Ascending aorta (tissue), 2 donors: Measurements from ENCODE around the gene TBX5. TPM values are rescaled to one million over a fixed set of nuclear protein-coding genes. Genes with fewer than 3 reads are reported as not detected.
A peak's percentile ranks its signal among the peaks of the same experiment; 100 is the strongest.

Source experiments
- DNase-seq, 2 donors: peaks; one replicate each; pipeline ENCODE4 v3.0.0-alpha.2; 2019; ENCODE audit warnings: low spot score in 2 of 2
- H3K27ac ChIP-seq, 2 donors: fragments of 200-600 bp; sonication (generic); one replicate each; pipeline ENCODE4 v1.5.1; 2016 to 2017; ENCODE audit warnings: mild to moderate bottlenecking in 1 of 2
- H3K27me3 ChIP-seq: fragments of 200-600 bp; sonication (generic); one replicate; pipeline ENCODE4 v1.5.1; 2017
- H3K36me3 ChIP-seq, 2 donors: fragments of 200-600 bp; sonication (generic); one replicate each; pipeline ENCODE4 v1.5.1; 2016
- H3K4me1 ChIP-seq, 2 donors: fragments of 200-600 bp; sonication (generic); one replicate each; pipeline ENCODE4 v1.5.1; 2016 to 2017; ENCODE audit warnings: mild to moderate bottlenecking in 1 of 2
- H3K4me3 ChIP-seq, 2 donors: fragments of 200-600 bp; sonication (generic); one replicate each; pipeline ENCODE4 v1.5.1; 2016 to 2017; ENCODE audit warnings: mild to moderate bottlenecking in 1 of 2
- H3K9me3 ChIP-seq, 2 donors: fragments of 200-600 bp; sonication (generic); one replicate each; pipeline ENCODE4 v1.5.1; 2016
- CTCF ChIP-seq, 3 experiments: fragments of 200-600 bp in 2 of 3; fragments of 450-650 bp in 1 of 3; sonication (generic) in 2 of 3; IDR thresholded peaks; one replicate each; pipeline ENCODE4 v1.5.1; 2016 to 2019; ENCODE audit warnings: antibody characterized with exemption in 3 of 3, mild to moderate bottlenecking in 1 of 3, moderate library complexity in 1 of 3
- intact Hi-C: fragments of 100-400 bp; cut with DNase I; formaldehyde crosslinking; loops from one replicate; pipeline ENCODE4 v1.15.1; 2023
- total RNA-seq: library from RNA; depleted of rRNA; stranded (reverse); fragments of >200 nt; gene quantifications from one replicate; pipeline ENCODE4 v1.1.0, GENCODE V29; 2016

The TBX5 gene
- total RNA-seq, 1 donor from 2014 or later = not detected

- H3K4me3 ChIP-seq = no peak overlapping the region
- no peak overlapping the region for H3K27ac ChIP-seq
- H3K4me1 ChIP-seq = peaks cover 3 to 9% of the 10 kb centered on the region in 2 donors
- no peaks in the 10 kb centered on the region for H3K36me3 ChIP-seq
- DNase-seq = no peak
- intact Hi-C loops = no loop called here
- peaks cover 24% of the 10 kb centered on the region for H3K27me3 ChIP-seq
- H3K9me3 ChIP-seq = no peaks in the 10 kb centered on the region
- no peak for TF ChIP-seq CTCF (IDR thresholded peaks at IDR 0.05)
Observed at GRCh38 chr12:114406984-114407841, 1.3 kb upstream of the TBX5 start.

GRCh38 chr12:114406316-114406983 is 506 bp upstream of the TBX5 start:
- H3K36me3 ChIP-seq = no peaks in the 10 kb centered on the region
- H3K27ac ChIP-seq = no peak overlapping the region
- DNase-seq = no peak
- peaks cover 3 to 9% of the 10 kb centered on the region in 2 donors for H3K4me1 ChIP-seq
- no peak for TF ChIP-seq CTCF (IDR thresholded peaks at IDR 0.05)
- peaks cover 24% of the 10 kb centered on the region for H3K27me3 ChIP-seq
- H3K9me3 ChIP-seq = no peaks in the 10 kb centered on the region
- intact Hi-C loops = no loop called here
- no peak overlapping the region for H3K4me3 ChIP-seq

- H3K4me3 ChIP-seq = peak overlapping the region; percentile 34 to 48
- H3K27ac ChIP-seq = no peak overlapping the region
- H3K27me3 ChIP-seq = peaks cover 27% of the 10 kb centered on the region
- no peak for TF ChIP-seq CTCF (IDR thresholded peaks at IDR 0.05)
- DNase-seq = no peak
- H3K36me3 ChIP-seq = no peaks in the 10 kb centered on the region
- H3K4me1 ChIP-seq = peaks cover 3 to 9% of the 10 kb centered on the region in 2 donors
- no peaks in the 10 kb centered on the region for H3K9me3 ChIP-seq
- intact Hi-C loops = no loop called here
Observed at GRCh38 chr12:114404926-114405518, 922 bp downstream of the TBX5 start.

GRCh38 chr12:114404083-114404925 is 1.6 kb downstream of the TBX5 start:
- H3K9me3 ChIP-seq = no peaks in the 10 kb centered on the region
- no peak overlapping the region for H3K27ac ChIP-seq
- no peak for TF ChIP-seq CTCF (IDR thresholded peaks at IDR 0.05)
- DNase-seq = no peak
- peaks cover 3 to 9% of the 10 kb centered on the region in 2 donors for H3K4me1 ChIP-seq
- H3K27me3 ChIP-seq = peaks cover 30% of the 10 kb centered on the region
- H3K4me3 ChIP-seq = no peak overlapping the region
- intact Hi-C loops = no loop called here
- H3K36me3 ChIP-seq = no peaks in the 10 kb centered on the region

GRCh38 chr12:114403690-114404066 is 2.3 kb downstream of the TBX5 start:
- intact Hi-C loops = no loop called here
- no peaks in the 10 kb centered on the region for H3K9me3 ChIP-seq
- H3K27ac ChIP-seq = no peak overlapping the region
- H3K4me1 ChIP-seq = peaks cover under 1 to 9% of the 10 kb centered on the region in 2 donors
- peaks cover 25% of the 10 kb centered on the region for H3K27me3 ChIP-seq
- no peak overlapping the region for H3K4me3 ChIP-seq
- no peak for DNase-seq
- TF ChIP-seq CTCF (IDR thresholded peaks at IDR 0.05) = no peak
- no peaks in the 10 kb centered on the region for H3K36me3 ChIP-seq
